Measurements from ENCODE around the gene TF. TPM values are rescaled to one million over a fixed set of nuclear protein-coding genes. Genes with fewer than 3 reads are reported as not detected.

The TF gene
- total and polyA plus RNA-seq, 10 of the 15 experiments (the other 5 are each of a cell fraction or from before 2014, with no cell fraction given), result under 0.01 to 8.9 (median 0.05) TPM; not detected in 1

DNA sequence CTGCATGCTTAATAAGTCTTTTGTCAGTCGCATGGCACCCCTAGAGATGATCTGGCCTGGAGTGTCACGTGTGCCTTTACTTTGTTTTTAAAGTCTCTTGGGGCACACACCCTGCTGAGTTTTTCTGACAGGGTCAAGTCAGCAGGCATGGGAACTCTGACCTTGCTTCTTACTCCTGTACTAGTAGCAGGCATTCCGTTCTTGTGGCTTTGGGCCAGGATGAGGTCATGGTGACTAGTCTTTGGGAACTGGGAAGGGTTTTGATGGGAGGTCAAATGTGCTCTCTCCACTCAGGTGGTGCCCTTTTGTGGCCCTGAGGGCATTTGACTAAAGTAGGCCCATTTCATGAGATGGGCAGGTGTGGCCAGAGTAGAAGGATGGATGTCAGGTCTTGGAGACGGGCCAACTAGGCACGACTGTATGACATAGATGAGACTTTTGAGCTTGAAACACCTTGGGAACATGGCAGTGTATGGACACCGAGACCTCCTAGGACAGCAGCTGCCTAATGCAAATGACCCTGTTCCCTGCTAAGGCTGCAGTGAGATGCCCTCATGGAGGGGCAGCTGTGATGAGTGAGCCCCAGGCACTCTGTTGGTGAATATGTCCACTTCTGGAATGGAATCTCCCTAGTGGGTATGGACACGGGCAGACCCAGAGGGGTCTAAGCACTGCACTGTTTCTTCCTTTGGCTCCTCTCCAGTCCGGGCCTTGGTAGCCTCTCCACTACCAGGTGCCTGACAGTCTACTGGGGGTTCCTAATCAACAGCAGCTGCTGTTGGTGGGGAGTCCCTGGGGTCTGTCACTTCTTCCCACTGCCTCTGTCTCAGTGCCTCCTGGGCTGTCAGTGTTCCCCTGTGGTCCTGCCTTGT lies 75.8 kb downstream of the TF start:
- Histone ChIP-seq H3K27me3 (replicated peaks in 1 of 2; ENCODE audit: control insufficient read depth in 2 of 2, insufficient read depth in 2 of 2, low read length in 1 of 2) (no peaks in the 10 kb centered on the region), H3K9me3 (replicated peaks; ENCODE audit: control insufficient read depth, insufficient read depth, low read length) (no peaks in the 10 kb centered on the region), H3K27ac (ENCODE audit: control insufficient read depth, insufficient read depth) (no peak overlapping the region), H3K79me2 (ENCODE audit: control insufficient read depth, insufficient read depth, low read length) (no peaks in the 10 kb centered on the region), H3K4me3 (no peak overlapping the region), H3K4me1 (ENCODE audit: control insufficient read depth, insufficient read depth, low read length) (no peaks in the 10 kb centered on the region), H3K9ac (ENCODE audit: control insufficient read depth, insufficient read depth, low read length) (no peak overlapping the region), H4K20me1 (ENCODE audit: control insufficient read depth, insufficient read depth) (no peaks in the 10 kb centered on the region; the same call in 1 of the 2 replicates), H3K4me2 (ENCODE audit: control insufficient read depth, insufficient read depth) (no peak overlapping the region), H2AFZ (ENCODE audit: control insufficient read depth, low read depth, low read length) (no peak overlapping the region), H3K36me3 (ENCODE audit: control insufficient read depth in 2 of 2, insufficient read depth in 2 of 2, low read length in 1 of 2) (peaks cover 17 to 26% of the 10 kb centered on the region in 2 experiments)
- in situ Hi-C loops (cut with MboI), result loop anchor here (5.0 to 10.0 kb wide), 2 partner anchors 100 to 393 kb away; no protein-coding TSS in a partner anchor
- ATAC-seq (peak; percentile 26; the same call in 1 of the 3 replicates), DNase-seq (ENCODE audit: low read depth, low spot score) (no peak), FAIRE-seq (no peak)
- TF ChIP-seq ZZZ3 (IDR thresholded peaks at IDR 0.05; ENCODE audit: control insufficient read depth, insufficient read length, low read depth), result no peak
- no peak for TF ChIP-seq FOS (IDR thresholded peaks at IDR 0.05; ENCODE audit: borderline replicate concordance, extremely low read depth, insufficient read length)
- peak; percentile 53 for TF ChIP-seq POLR2A (IDR thresholded peaks at IDR 0.05; ENCODE audit: low read depth, low read length)
- TF ChIP-seq, protein P1, sequence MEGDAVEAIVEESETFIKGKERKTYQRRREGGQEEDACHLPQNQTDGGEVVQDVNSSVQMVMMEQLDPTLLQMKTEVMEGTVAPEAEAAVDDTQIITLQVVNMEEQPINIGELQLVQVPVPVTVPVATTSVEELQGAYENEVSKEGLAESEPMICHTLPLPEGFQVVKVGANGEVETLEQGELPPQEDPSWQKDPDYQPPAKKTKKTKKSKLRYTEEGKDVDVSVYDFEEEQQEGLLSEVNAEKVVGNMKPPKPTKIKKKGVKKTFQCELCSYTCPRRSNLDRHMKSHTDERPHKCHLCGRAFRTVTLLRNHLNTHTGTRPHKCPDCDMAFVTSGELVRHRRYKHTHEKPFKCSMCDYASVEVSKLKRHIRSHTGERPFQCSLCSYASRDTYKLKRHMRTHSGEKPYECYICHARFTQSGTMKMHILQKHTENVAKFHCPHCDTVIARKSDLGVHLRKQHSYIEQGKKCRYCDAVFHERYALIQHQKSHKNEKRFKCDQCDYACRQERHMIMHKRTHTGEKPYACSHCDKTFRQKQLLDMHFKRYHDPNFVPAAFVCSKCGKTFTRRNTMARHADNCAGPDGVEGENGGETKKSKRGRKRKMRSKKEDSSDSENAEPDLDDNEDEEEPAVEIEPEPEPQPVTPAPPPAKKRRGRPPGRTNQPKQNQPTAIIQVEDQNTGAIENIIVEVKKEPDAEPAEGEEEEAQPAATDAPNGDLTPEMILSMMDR (IDR thresholded peaks at IDR 0.05 in 2 of 3, conservative IDR thresholded peaks at IDR 0.05 in 1 of 3; ENCODE audit: control insufficient read depth in 2 of 3, extremely low read depth in 1 of 3, insufficient read depth in 1 of 3, low read depth in 3 of 3, low read length in 3 of 3), result 0 out of 6 replicates have a peak, but pooled peaks of 2 of the 3 experiments have one; percentile 9 to 17
- intact Hi-C loops (cut with micrococcal nuclease; ENCODE audit: unreplicated experiment), result no loop called here
- BruUV-seq (replicated peaks), result no TSS peak
- WGBS (ENCODE audit: insufficient coverage, insufficient replicate concordance, low lambda C conversion rate, missing lambda C conversion rate), result 99% methylated on average over 8 of the region's 8 CpGs
- CTCF ChIA-PET, result interaction anchor here (1.0 kb wide), 1 partner anchor 450 kb away, joined by 3 read pairs; no protein-coding TSS in a partner anchor
- RAD21 ChIA-PET (ENCODE audit: unreplicated experiment), result no interaction called here
- POLR2A ChIA-PET, result no interaction called here
- SMC1A ChIA-PET (ENCODE audit: uncharacterized antibody, unreplicated experiment), result interaction anchor here (1.4 kb wide), 1 partner anchor 103 kb away, joined by 3 read pairs; no protein-coding TSS in a partner anchor

Measured in GM12878 (cell line).